Endothelial cell of umbilical vein (primary cell): Measurements from ENCODE around the gene GABARAPL1. TPM values are rescaled to one million over a fixed set of nuclear protein-coding genes. Genes with fewer than 3 reads are reported as not detected.

Experiments
- BruUV-seq: library from RNA; stranded (reverse); fragments of 400-500 nt; replicated peaks from 2 replicates; lab custom pipeline; 2021; lab: Mats Ljungman, UMichigan
- CTCF ChIA-PET: fragments of 300-600, 350-600 bp; sonication (Branson Sonifier 250); formaldehyde crosslinking; loops from one replicate; lab custom pipeline; 2021; ENCODE audit warnings: antibody characterized with exemption, inconsistent platforms; lab: Charles Lee
- POLR2A ChIA-PET: fragments of 300-600, 350-600 bp; sonication (Branson Sonifier 250); formaldehyde crosslinking; loops from one replicate; lab custom pipeline; 2021; ENCODE audit warnings: antibody characterized with exemption, inconsistent platforms; lab: Charles Lee
- DNase-seq: peaks from one replicate; pipeline ENCODE4 v3.0.0-alpha.2; 2011; ENCODE audit warnings: low read depth, low spot score
- FAIRE-seq: peaks from 2 replicates; lab custom pipeline; 2011; peaks lifted over from hg19 to GRCh38; lab: Jason Lieb, UNC
- H2AFZ ChIP-seq: 2 replicates; pipeline ENCODE4 v1.6.0; 2012; ENCODE audit warnings: low read depth, low read length, control low read depth, inconsistent platforms
- H3K27ac ChIP-seq: 2 replicates; pipeline ENCODE4 v1.5.1; 2011; ENCODE audit warnings: low read depth, mild to moderate bottlenecking, control low read depth, low read length, moderate library complexity; ENCODE audit not compliant: insufficient read depth
- H3K27me3 ChIP-seq, 2 experiments: 2 replicates each; pipeline versions ENCODE4 v1.6.0 to v1.6.1; 2011; ENCODE audit warnings: low read length in 2 of 2, mixed read lengths in 1 of 2; ENCODE audit not compliant: control insufficient read depth in 2 of 2, insufficient read depth in 2 of 2
- H3K36me3 ChIP-seq, 2 experiments: 2 replicates in 1 of 2; 3 replicates in 1 of 2; pipeline ENCODE4 v1.5.1; 2011; ENCODE audit warnings: low read length in 2 of 2, mild to moderate bottlenecking in 1 of 2, moderate library complexity in 1 of 2; ENCODE audit not compliant: control insufficient read depth in 2 of 2, insufficient read depth in 2 of 2; ENCODE audit errors: extremely low read depth in 1 of 2
- H3K4me1 ChIP-seq: 3 replicates; pipeline ENCODE4 v1.5.1; 2011; ENCODE audit warnings: mild to moderate bottlenecking, low read length; ENCODE audit not compliant: control insufficient read depth, insufficient read depth; ENCODE audit errors: extremely low read depth
- H3K4me2 ChIP-seq: 2 replicates; pipeline ENCODE4 v1.6.1; 2011; ENCODE audit warnings: low read length, control low read depth, mixed read lengths; ENCODE audit not compliant: insufficient read depth
- H3K4me3 ChIP-seq, 3 experiments: fragments of 200-600 bp in 1 of 3; sonication (generic), shearing (Covaris generic) in 1 of 3; replicated peaks in 1 of 3; 2 replicates each; pipeline ENCODE4 v1.5.1; 2011 to 2016; ENCODE audit warnings: control low read depth in 3 of 3, low read length in 3 of 3, mild to moderate bottlenecking in 2 of 3, inconsistent platforms in 1 of 3, low read depth in 1 of 3, moderate library complexity in 1 of 3; ENCODE audit not compliant: insufficient read depth in 1 of 3
- H3K79me2 ChIP-seq: 2 replicates; pipeline ENCODE4 v1.6.0; 2012; ENCODE audit warnings: low read length, inconsistent platforms; ENCODE audit not compliant: control insufficient read depth, insufficient read depth
- H3K9ac ChIP-seq: replicated peaks from 2 replicates; pipeline ENCODE3; 2011; ENCODE audit warnings: low read length, control low read depth; ENCODE audit not compliant: insufficient read depth; ENCODE audit errors: extremely low read depth
- H3K9me1 ChIP-seq: replicated peaks from 3 replicates; pipeline ENCODE4 v1.6.0; 2011; ENCODE audit warnings: mild to moderate bottlenecking, low read length; ENCODE audit not compliant: control insufficient read depth, insufficient read depth; ENCODE audit errors: extremely low read depth
- H3K9me3 ChIP-seq: replicated peaks from 2 replicates; pipeline ENCODE4 v1.5.1; 2012; ENCODE audit warnings: low read length, inconsistent platforms; ENCODE audit not compliant: control insufficient read depth, insufficient read depth
- H4K20me1 ChIP-seq: replicated peaks from 2 replicates; pipeline ENCODE3; 2011; ENCODE audit warnings: mild to moderate bottlenecking, low read length; ENCODE audit not compliant: control insufficient read depth, insufficient read depth; ENCODE audit errors: extremely low read depth
- EZH2 ChIP-seq: IDR thresholded peaks from 2 replicates; pipeline ENCODE4 v1.6.1; 2012; ENCODE audit warnings: borderline replicate concordance, low read depth, mild to moderate bottlenecking, moderate library complexity, low read length, inconsistent platforms; ENCODE audit not compliant: severe bottlenecking
- FOS ChIP-seq: IDR thresholded peaks from 2 replicates; pipeline ENCODE4 v1.6.1; 2011; ENCODE audit warnings: mild to moderate bottlenecking, low read length, moderate library complexity, borderline replicate concordance; ENCODE audit not compliant: insufficient read depth
- MYC ChIP-seq: IDR thresholded peaks from one replicate; pipeline ENCODE4 v1.6.1; 2011; ENCODE audit warnings: mild to moderate bottlenecking, low read depth, low read length
- POLR2A ChIP-seq: IDR thresholded peaks from 2 replicates; pipeline ENCODE4 v1.6.1; 2012; ENCODE audit warnings: low read depth, mild to moderate bottlenecking, control low read depth, low read length
- POLR2AphosphoS5 ChIP-seq: IDR thresholded peaks from 2 replicates; pipeline ENCODE4 v1.6.1; 2012; ENCODE audit warnings: low read depth, mild to moderate bottlenecking, control low read depth, low read length, moderate library complexity; ENCODE audit not compliant: insufficient read depth
- dilution Hi-C: fragments of 300-500 bp; cut with MboI; formaldehyde crosslinking; loops from one replicate; pipeline ENCODE4 v1.15.0; 2019; ENCODE audit warnings: low sequenced_read_pairs; ENCODE audit not compliant: extremely low pct_ligation_motif_present
- intact Hi-C: fragments of 100-400 bp; cut with micrococcal nuclease; formaldehyde crosslinking; loops from one replicate; pipeline ENCODE4 v1.10.0; 2022
- polyA plus RNA-seq, 4 experiments: library from polyadenylated mRNA; depleted of rRNA in 3 of 4; stranded (reverse) in 3 of 4; unstranded in 1 of 4; fragments of >200 nt; gene quantifications; 2 replicates each; pipeline versions ENCODE4 v1.2.1 to v1.2.3, GENCODE V29; 2011 to 2012; ENCODE audit warnings: missing spikeins in 1 of 4
- total RNA-seq: library from RNA; stranded (reverse); gene quantifications from 2 replicates; pipeline ENCODE4 v1.2.3, GENCODE V29; 2021
- TF ChIP-seq, protein P1 (sequence below): IDR thresholded peaks from 2 replicates; pipeline ENCODE4 v1.6.1; 2011; ENCODE audit not compliant: insufficient read depth, insufficient read length
- TF ChIP-seq, protein P2 (sequence below), 2 donors: IDR thresholded peaks; 1 replicate in 1 of 2; 2 replicates in 1 of 2; pipeline ENCODE4 v1.5.1; 2011; ENCODE audit warnings: low read length in 2 of 2, mild to moderate bottlenecking in 2 of 2, moderate library complexity in 2 of 2, control low read depth in 1 of 2, inconsistent platforms in 1 of 2, low read depth in 1 of 2; ENCODE audit not compliant: insufficient read depth in 1 of 2; ENCODE audit errors: extremely low read depth in 1 of 2

Gene GABARAPL1
- total and polyA plus RNA-seq, 2 donors (not counting 3 experiments of a cell fraction or from before 2014, with no cell fraction given): 59.4 to 65.6 TPM

DNA sequence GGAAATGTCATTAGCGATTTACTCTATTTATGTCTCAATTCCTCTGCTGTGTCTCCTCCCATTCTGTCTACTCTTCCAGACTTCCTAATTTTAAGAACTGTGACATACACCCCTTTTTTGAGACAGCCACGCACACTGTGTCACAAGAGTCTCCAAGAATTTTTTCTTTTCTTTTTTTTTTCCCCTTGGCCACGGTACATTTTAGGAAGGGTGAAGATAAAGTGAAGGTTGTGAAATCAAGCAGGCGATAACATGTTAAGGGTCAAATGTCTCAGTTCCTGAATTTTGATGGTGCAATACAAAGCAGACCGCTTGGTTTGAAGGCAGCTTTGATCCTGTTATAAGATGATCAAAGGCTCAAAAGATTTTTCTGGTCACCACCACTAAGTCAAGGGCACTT is 45.1 kb upstream of the GABARAPL1 start:
- H2AFZ ChIP-seq: no peak overlapping the region
- FAIRE-seq (no peak), DNase-seq (no peak)
- CTCF ChIA-PET: no interaction called here
- H3K27me3 ChIP-seq: peaks cover 0 to 3% of the 10 kb centered on the region in 2 experiments
- H3K4me2 ChIP-seq: no peak overlapping the region
- POLR2A ChIA-PET: no interaction called here
- no peak overlapping the region for H3K9ac ChIP-seq
- no peaks in the 10 kb centered on the region for H3K36me3 ChIP-seq
- no peak overlapping the region for H3K4me3 ChIP-seq
- no peaks in the 10 kb centered on the region for H3K9me1 ChIP-seq
- intact Hi-C loops: no loop called here
- H4K20me1 ChIP-seq: no peaks in the 10 kb centered on the region
- no peaks in the 10 kb centered on the region for H3K9me3 ChIP-seq
- TF ChIP-seq, protein P1, sequence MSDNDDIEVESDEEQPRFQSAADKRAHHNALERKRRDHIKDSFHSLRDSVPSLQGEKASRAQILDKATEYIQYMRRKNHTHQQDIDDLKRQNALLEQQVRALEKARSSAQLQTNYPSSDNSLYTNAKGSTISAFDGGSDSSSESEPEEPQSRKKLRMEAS: no peak
- TF ChIP-seq FOS: no peak
- no peak for TF ChIP-seq POLR2AphosphoS5
- TF ChIP-seq EZH2: no peak
- TF ChIP-seq POLR2A: no peak
- TF ChIP-seq, protein P2, sequence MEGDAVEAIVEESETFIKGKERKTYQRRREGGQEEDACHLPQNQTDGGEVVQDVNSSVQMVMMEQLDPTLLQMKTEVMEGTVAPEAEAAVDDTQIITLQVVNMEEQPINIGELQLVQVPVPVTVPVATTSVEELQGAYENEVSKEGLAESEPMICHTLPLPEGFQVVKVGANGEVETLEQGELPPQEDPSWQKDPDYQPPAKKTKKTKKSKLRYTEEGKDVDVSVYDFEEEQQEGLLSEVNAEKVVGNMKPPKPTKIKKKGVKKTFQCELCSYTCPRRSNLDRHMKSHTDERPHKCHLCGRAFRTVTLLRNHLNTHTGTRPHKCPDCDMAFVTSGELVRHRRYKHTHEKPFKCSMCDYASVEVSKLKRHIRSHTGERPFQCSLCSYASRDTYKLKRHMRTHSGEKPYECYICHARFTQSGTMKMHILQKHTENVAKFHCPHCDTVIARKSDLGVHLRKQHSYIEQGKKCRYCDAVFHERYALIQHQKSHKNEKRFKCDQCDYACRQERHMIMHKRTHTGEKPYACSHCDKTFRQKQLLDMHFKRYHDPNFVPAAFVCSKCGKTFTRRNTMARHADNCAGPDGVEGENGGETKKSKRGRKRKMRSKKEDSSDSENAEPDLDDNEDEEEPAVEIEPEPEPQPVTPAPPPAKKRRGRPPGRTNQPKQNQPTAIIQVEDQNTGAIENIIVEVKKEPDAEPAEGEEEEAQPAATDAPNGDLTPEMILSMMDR (IDR thresholded peaks at IDR 0.05; ENCODE audit: extremely low read depth in 1 of 2, insufficient read depth in 1 of 2, low read depth in 1 of 2, low read length in 2 of 2): no peak
- no peak for TF ChIP-seq MYC
- H3K4me1 ChIP-seq: no peaks in the 10 kb centered on the region
- H3K79me2 ChIP-seq: no peaks in the 10 kb centered on the region
- H3K27ac ChIP-seq: no peak overlapping the region
- dilution Hi-C loops: no loop called here
- no TSS peak for BruUV-seq
